ENCODE results near the gene MGRN1.

The MGRN1 gene

GRCh38 chr16:4594433-4595410, 29.9 kb upstream of the MGRN1 start:
- CTCF ChIA-PET, result interaction anchor here (0.6 to 1.8 kb wide), 2 partner anchors 9 to 29 kb away, joined by 3 to 16 read pairs; no protein-coding TSS in a partner anchor
- H3K36me3 ChIP-seq (ENCODE audit: control insufficient read depth in 2 of 2, insufficient read depth in 1 of 2, low read length in 2 of 2), result no peaks in the 10 kb centered on the region
- H3K4me1 ChIP-seq (ENCODE audit: control insufficient read depth, insufficient read depth, low read length), result no peaks in the 10 kb centered on the region
- H3K9me3 ChIP-seq (ENCODE audit: control insufficient read depth, insufficient read depth, low read depth, low read length), result no peaks in the 10 kb centered on the region
- TF ChIP-seq ZNF623 (tag by site-specific recombination; IDR thresholded peaks at IDR 0.05), result peak; percentile 98
- TF ChIP-seq ZFP37 (tag by site-specific recombination; IDR thresholded peaks at IDR 0.05), result no peak
- no peak overlapping the region for H3K4me3 ChIP-seq (ENCODE audit: low read depth, low read length)
- POLR2A ChIA-PET, result no interaction called here
- no peak overlapping the region for H3K27ac ChIP-seq (ENCODE audit: extremely low read depth, low read depth, low read length)

DNA sequence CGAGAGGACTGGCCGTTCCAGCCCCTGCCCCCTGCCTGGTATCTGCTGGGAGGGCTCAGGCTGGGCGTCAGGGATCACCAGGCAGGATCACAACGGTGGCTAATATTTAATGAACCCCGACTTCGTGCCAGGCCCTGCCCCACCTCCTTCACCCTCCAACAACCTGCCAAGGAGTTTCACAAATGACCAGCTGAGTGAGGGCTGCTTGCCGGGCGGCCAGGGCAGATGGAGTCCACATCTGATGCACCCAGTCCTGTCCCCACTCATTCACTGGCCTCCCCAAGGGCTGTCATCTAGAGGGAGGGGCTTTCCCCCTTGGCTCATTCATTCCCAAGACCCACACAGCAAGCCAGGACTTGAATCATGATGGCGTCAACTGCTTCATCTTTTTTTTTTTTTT, 27.5 kb upstream of the MGRN1 start:
- Histone ChIP-seq H3K36me3 (ENCODE audit: control insufficient read depth in 2 of 2, insufficient read depth in 1 of 2, low read length in 2 of 2) (no peaks in the 10 kb centered on the region), H3K4me1 (ENCODE audit: control insufficient read depth, insufficient read depth, low read length) (no peaks in the 10 kb centered on the region), H3K9me3 (ENCODE audit: control insufficient read depth, insufficient read depth, low read depth, low read length) (no peaks in the 10 kb centered on the region), H3K4me3 (ENCODE audit: low read depth, low read length) (no peak overlapping the region), H3K27ac (ENCODE audit: extremely low read depth, low read depth, low read length) (no peak overlapping the region)
- ChIA-PET POLR2A (interaction anchor here (0.7 kb wide), 1 partner anchor 599 kb away, joined by 4 read pairs; no protein-coding TSS in a partner anchor), CTCF (interaction anchor here (0.8 to 1.9 kb wide), 2 partner anchors 12 to 27 kb away, joined by 5 read pairs; partner anchors contain the start of gene MGRN1)
- TF ChIP-seq YY1 (tag by site-specific recombination; IDR thresholded peaks at IDR 0.05) (no peak), ZNF629 (tag by site-specific recombination; IDR thresholded peaks at IDR 0.05) (0 out of 2 replicates have a peak, but pooled peaks have one; percentile 14)

GRCh38 chr16:4599037-4599436, 25.6 kb upstream of the MGRN1 start:
- TF ChIP-seq ZNF521 (tag by site-specific recombination; IDR thresholded peaks at IDR 0.05) (no peak), ZNF341 (tag by site-specific recombination; IDR thresholded peaks at IDR 0.05; ENCODE audit: low read depth) (peak; percentile 31), ZNF623 (tag by site-specific recombination; IDR thresholded peaks at IDR 0.05) (no peak), ZNF701 (tag by site-specific recombination; IDR thresholded peaks at IDR 0.05) (no peak)
- no peak overlapping the region for H3K27ac ChIP-seq (ENCODE audit: extremely low read depth, low read depth, low read length)
- ChIA-PET POLR2A (no interaction called here), CTCF (interaction anchor here (0.7 kb wide), 1 partner anchor 14 kb away, joined by 4 read pairs; no protein-coding TSS in a partner anchor)
- H3K36me3 ChIP-seq (ENCODE audit: control insufficient read depth in 2 of 2, insufficient read depth in 1 of 2, low read length in 2 of 2), result no peaks in the 10 kb centered on the region
- H3K4me1 ChIP-seq (ENCODE audit: control insufficient read depth, insufficient read depth, low read length), result no peaks in the 10 kb centered on the region
- H3K9me3 ChIP-seq (ENCODE audit: control insufficient read depth, insufficient read depth, low read depth, low read length), result no peaks in the 10 kb centered on the region
- no peak overlapping the region for H3K4me3 ChIP-seq (ENCODE audit: low read depth, low read length)

DNA sequence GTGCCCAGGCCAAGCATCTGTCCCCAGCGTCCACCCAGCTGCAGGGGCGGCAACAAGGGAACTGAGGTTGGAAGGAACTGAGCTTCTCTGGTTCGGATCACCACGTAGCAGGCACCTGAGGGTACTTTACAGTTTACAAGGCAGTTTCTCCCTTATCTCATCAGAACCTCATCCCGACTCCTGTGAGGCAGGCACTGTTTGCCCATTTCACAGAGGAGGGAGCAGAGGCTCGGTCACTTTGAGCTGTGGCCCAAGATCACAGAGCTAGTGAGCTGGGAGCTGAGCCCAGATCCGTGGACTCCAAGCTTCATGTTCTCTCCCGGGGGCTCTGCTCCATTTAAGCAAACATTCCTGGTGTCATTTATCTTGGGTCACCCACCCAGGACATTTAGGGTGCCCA, 25.1 kb upstream of the MGRN1 start:
- ChIA-PET POLR2A (no interaction called here), CTCF (interaction anchor here (0.5 to 0.7 kb wide), 2 partner anchors 37 to 57 kb away, joined by 3 to 4 read pairs; no protein-coding TSS in a partner anchor)
- TF ChIP-seq, protein P1, sequence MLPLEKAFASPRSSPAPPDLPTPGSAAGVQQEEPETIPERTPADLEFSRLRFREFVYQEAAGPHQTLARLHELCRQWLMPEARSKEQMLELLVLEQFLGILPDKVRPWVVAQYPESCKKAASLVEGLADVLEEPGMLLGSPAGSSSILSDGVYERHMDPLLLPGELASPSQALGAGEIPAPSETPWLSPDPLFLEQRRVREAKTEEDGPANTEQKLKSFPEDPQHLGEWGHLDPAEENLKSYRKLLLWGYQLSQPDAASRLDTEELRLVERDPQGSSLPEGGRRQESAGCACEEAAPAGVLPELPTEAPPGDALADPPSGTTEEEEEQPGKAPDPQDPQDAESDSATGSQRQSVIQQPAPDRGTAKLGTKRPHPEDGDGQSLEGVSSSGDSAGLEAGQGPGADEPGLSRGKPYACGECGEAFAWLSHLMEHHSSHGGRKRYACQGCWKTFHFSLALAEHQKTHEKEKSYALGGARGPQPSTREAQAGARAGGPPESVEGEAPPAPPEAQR (tag by site-specific recombination; IDR thresholded peaks at IDR 0.05), result no peak
- 0 out of 2 replicates have a peak, but pooled peaks have one; percentile 21 for TF ChIP-seq ZNF600 (tag by site-specific recombination; IDR thresholded peaks at IDR 0.05)
- no peaks in the 10 kb centered on the region for H3K4me1 ChIP-seq (ENCODE audit: control insufficient read depth, insufficient read depth, low read length)
- H3K27ac ChIP-seq (ENCODE audit: extremely low read depth, low read depth, low read length), result no peak overlapping the region
- no peaks in the 10 kb centered on the region for H3K9me3 ChIP-seq (ENCODE audit: control insufficient read depth, insufficient read depth, low read depth, low read length)
- no peaks in the 10 kb centered on the region for H3K36me3 ChIP-seq (ENCODE audit: control insufficient read depth in 2 of 2, insufficient read depth in 1 of 2, low read length in 2 of 2)
- H3K4me3 ChIP-seq (ENCODE audit: low read depth, low read length), result no peak overlapping the region

- Histone ChIP-seq H3K36me3 (ENCODE audit: control insufficient read depth in 2 of 2, insufficient read depth in 1 of 2, low read length in 2 of 2) (no peaks in the 10 kb centered on the region), H3K27ac (ENCODE audit: extremely low read depth, low read depth, low read length) (no peak overlapping the region), H3K4me1 (ENCODE audit: control insufficient read depth, insufficient read depth, low read length) (no peaks in the 10 kb centered on the region), H3K9me3 (ENCODE audit: control insufficient read depth, insufficient read depth, low read depth, low read length) (no peaks in the 10 kb centered on the region), H3K4me3 (ENCODE audit: low read depth, low read length) (no peak overlapping the region)
- POLR2A ChIA-PET, result no interaction called here
- TF ChIP-seq ZNF335 (tag by site-specific recombination; conservative IDR thresholded peaks at IDR 0.05) (0 out of 2 replicates have a peak, but pooled peaks have one; percentile 4), ZNF580 (tag by site-specific recombination; IDR thresholded peaks at IDR 0.05) (no peak), ZNF366 (tag by site-specific recombination; conservative IDR thresholded peaks at IDR 0.05) (0 out of 2 replicates have a peak, but pooled peaks have one; percentile 15), PRDM1 (tag by site-specific recombination; IDR thresholded peaks at IDR 0.05) (peak; percentile 75), HOXA7 (CRISPR knock-in tag; IDR thresholded peaks at IDR 0.05; ENCODE audit: borderline replicate concordance) (no peak), ZNF23 (tag by site-specific recombination; IDR thresholded peaks at IDR 0.05; ENCODE audit: borderline replicate concordance) (no peak), EGR2 (tag by site-specific recombination; IDR thresholded peaks at IDR 0.05; ENCODE audit: low read depth) (no peak)
- CTCF ChIA-PET, result interaction anchor here (1.2 kb wide), 1 partner anchor 16 kb away, joined by 4 read pairs; no protein-coding TSS in a partner anchor
Measured at GRCh38 chr16:4601036-4601863, 23.4 kb upstream of the MGRN1 start.
